ENCODE measurements around the gene MEA1.

The MEA1 gene

GRCh38 chr6:43013843-43014433, at the start of gene MEA1, which contains the start of gene KLHDC3:
MEA1 (minus strand) TSS chr6:43013946; CDS start chr6:43013813, 133 bp downstream.
KLHDC3 (plus strand) TSS chr6:43014249; CDS start chr6:43017193, 2,944 bp downstream.
- H3K36me3 Mint-ChIP-seq: peaks cover 47% of the 10 kb centered on the region
- H3K4me3 Mint-ChIP-seq: peak within 1 kb of the TSS; percentile 87
- CTCF ChIA-PET: interaction anchor here (0.9 to 1.8 kb wide), 4 partner anchors 30 to 41 kb away, joined by 3 to 4 read pairs (median 3); partner anchors contain the start of genes PEX6 and PPP2R5D
- peak within 1 kb of the TSS; percentile 84 for H3K27ac Mint-ChIP-seq
- DNase-seq: peak; percentile 100
- H3K27me3 Mint-ChIP-seq: no peaks in the 10 kb centered on the region
- peaks cover 57% of the 10 kb centered on the region for H3K4me1 Mint-ChIP-seq
- no peaks in the 10 kb centered on the region for H3K9me3 Mint-ChIP-seq

GRCh38 chr6:43062818-43063217, 49.1 kb upstream of the MEA1 start:
- no peak for DNase-seq
- Mint-ChIP-seq H3K36me3 (peaks cover 6% of the 10 kb centered on the region), H3K27me3 (no peaks in the 10 kb centered on the region), H3K27ac (no peak overlapping the region), H3K4me3 (no peak overlapping the region), H3K4me1 (peaks cover 32% of the 10 kb centered on the region), H3K9me3 (no peaks in the 10 kb centered on the region)
- CTCF ChIA-PET: interaction anchor here (0.9 kb wide), 1 partner anchor 81 kb away, joined by 3 read pairs; no protein-coding TSS in a partner anchor

- Mint-ChIP-seq H3K27ac (no peak overlapping the region), H3K9me3 (no peaks in the 10 kb centered on the region)
- CTCF ChIA-PET: no interaction called here
Measured at GRCh38 chr6:43061861-43062260, 48.1 kb upstream of the MEA1 start.

GRCh38 chr6:43060755-43061633, 47.2 kb upstream of the MEA1 start:
- Mint-ChIP-seq H3K36me3 (peaks cover 11% of the 10 kb centered on the region), H3K27me3 (no peaks in the 10 kb centered on the region)
- CTCF ChIA-PET: interaction anchor here (0.9 to 1.7 kb wide), 2 partner anchors 8 to 83 kb away, joined by 3 to 6 read pairs; no protein-coding TSS in a partner anchor

More at GRCh38 chr6:43061861-43062260, 48.1 kb upstream of the MEA1 start:
- Mint-ChIP-seq H3K4me1 (peaks cover 36% of the 10 kb centered on the region), H3K4me3 (no peak overlapping the region), H3K27me3 (no peaks in the 10 kb centered on the region), H3K36me3 (peaks cover 8% of the 10 kb centered on the region)
- no peak for DNase-seq

GRCh38 chr6:43060034-43060754, 46.4 kb upstream of the MEA1 start:
- CTCF ChIA-PET: interaction anchor here (0.9 to 1.7 kb wide), 2 partner anchors 9 to 84 kb away, joined by 3 to 6 read pairs; no protein-coding TSS in a partner anchor
- no peaks in the 10 kb centered on the region for H3K9me3 Mint-ChIP-seq
- no peaks in the 10 kb centered on the region for H3K27me3 Mint-ChIP-seq
- H3K4me1 Mint-ChIP-seq: peaks cover 41% of the 10 kb centered on the region
- peak overlapping the region; percentile 93 for H3K4me3 Mint-ChIP-seq
- H3K36me3 Mint-ChIP-seq: peaks cover 17% of the 10 kb centered on the region
- H3K27ac Mint-ChIP-seq: peak overlapping the region; percentile 98
- no peak for DNase-seq

More at GRCh38 chr6:43060755-43061633, 47.2 kb upstream of the MEA1 start:
- Mint-ChIP-seq H3K27ac (no peak overlapping the region), H3K4me1 (peaks cover 40% of the 10 kb centered on the region), H3K4me3 (peak overlapping the region; percentile 93), H3K9me3 (no peaks in the 10 kb centered on the region)
- no peak for DNase-seq

GRCh38 chr6:43059168-43060033, 45.7 kb upstream of the MEA1 start, which contains the start of the genes KLC4 and MRPL2:
KLC4 (plus strand) TSS chr6:43059631; CDS start chr6:43061336, 1,705 bp downstream.
MRPL2 (minus strand) TSS chr6:43059434; CDS start chr6:43059381, 53 bp downstream.
- peak; percentile 99 for DNase-seq
- Mint-ChIP-seq H3K4me3 (peak within 1 kb of the TSS; percentile 93), H3K27ac (peak within 1 kb of the TSS; percentile 98), H3K36me3 (peaks cover 17% of the 10 kb centered on the region), H3K27me3 (no peaks in the 10 kb centered on the region), H3K9me3 (no peaks in the 10 kb centered on the region), H3K4me1 (peaks cover 42% of the 10 kb centered on the region)
- CTCF ChIA-PET: interaction anchor here (1.7 kb wide), 1 partner anchor 84 kb away, joined by 6 read pairs; no protein-coding TSS in a partner anchor

- no peak for DNase-seq
- Mint-ChIP-seq H3K36me3 (peaks cover 22% of the 10 kb centered on the region), H3K27ac (peak overlapping the region; percentile 98), H3K4me3 (peak overlapping the region; percentile 93), H3K9me3 (no peaks in the 10 kb centered on the region), H3K4me1 (peaks cover 49% of the 10 kb centered on the region), H3K27me3 (no peaks in the 10 kb centered on the region)
- CTCF ChIA-PET: interaction anchor here (1.0 kb wide), 1 partner anchor 14 kb away, joined by 3 read pairs; no protein-coding TSS in a partner anchor
Measured at GRCh38 chr6:43058531-43058930, 44.8 kb upstream of the MEA1 start.

- no peak overlapping the region for H3K4me3 Mint-ChIP-seq
- no peak for DNase-seq
- peaks cover 67% of the 10 kb centered on the region for H3K4me1 Mint-ChIP-seq
- no peaks in the 10 kb centered on the region for H3K9me3 Mint-ChIP-seq
- CTCF ChIA-PET: interaction anchor here (1.1 kb wide), 1 partner anchor 88 kb away, joined by 3 read pairs; no protein-coding TSS in a partner anchor
- no peak overlapping the region for H3K27ac Mint-ChIP-seq
- peaks cover 29% of the 10 kb centered on the region for H3K36me3 Mint-ChIP-seq
- H3K27me3 Mint-ChIP-seq: no peaks in the 10 kb centered on the region
Measured at GRCh38 chr6:43055966-43056365, 42.2 kb upstream of the MEA1 start.

- peaks cover 36% of the 10 kb centered on the region for H3K36me3 Mint-ChIP-seq
Measured at GRCh38 chr6:43054206-43054943, 40.6 kb upstream of the MEA1 start.

GRCh38 chr6:43053545-43054205, 39.9 kb upstream of the MEA1 start, which contains the start of gene CUL7:
CUL7 (minus strand) TSS chr6:43053851; CDS start chr6:43052788, 1,063 bp downstream.
- H3K4me1 Mint-ChIP-seq: peaks cover 50% of the 10 kb centered on the region
- DNase-seq: peak; percentile 96
- CTCF ChIA-PET: no interaction called here
- H3K36me3 Mint-ChIP-seq: peaks cover 40% of the 10 kb centered on the region
- peak within 1 kb of the TSS; percentile 99 for H3K4me3 Mint-ChIP-seq
- no peaks in the 10 kb centered on the region for H3K27me3 Mint-ChIP-seq
- H3K27ac Mint-ChIP-seq: peak within 1 kb of the TSS; percentile 99
- H3K9me3 Mint-ChIP-seq: no peaks in the 10 kb centered on the region

More at GRCh38 chr6:43054206-43054943, 40.6 kb upstream of the MEA1 start:
- Mint-ChIP-seq H3K27ac (peak overlapping the region; percentile 99), H3K4me3 (peak overlapping the region; percentile 99), H3K27me3 (no peaks in the 10 kb centered on the region), H3K4me1 (peaks cover 57% of the 10 kb centered on the region), H3K9me3 (no peaks in the 10 kb centered on the region)
- DNase-seq: no peak
- CTCF ChIA-PET: interaction anchor here (0.9 to 1.3 kb wide), 2 partner anchors 40 to 453 kb away, joined by 3 read pairs; partner anchors contain the start of genes KLHDC3 and MEA1

- Mint-ChIP-seq H3K27me3 (no peaks in the 10 kb centered on the region), H3K4me3 (peak overlapping the region; percentile 99), H3K4me1 (peaks cover 43% of the 10 kb centered on the region), H3K9me3 (no peaks in the 10 kb centered on the region), H3K36me3 (peaks cover 36% of the 10 kb centered on the region), H3K27ac (peak overlapping the region; percentile 99)
- CTCF ChIA-PET: no interaction called here
- DNase-seq: peak; percentile 43
Measured at GRCh38 chr6:43052842-43053544, 39.2 kb upstream of the MEA1 start.

Data from activated naive CD4-positive, alpha-beta T cell treated with anti-CD3 and anti-CD28 coated beads, Interleukin-2, amount 10 ng/mL, durations not matched to agents 7 days and 5 days (primary cell).